ENCODE data around the gene TMF1.

The TMF1 gene

GRCh38 chr3:69014022-69014580 lies 38.0 kb downstream of the TMF1 start:
- DNase-seq (ENCODE audit: low read depth), result no peak

GRCh38 chr3:69013253-69014021 lies 38.7 kb downstream of the TMF1 start, which contains the start of gene EOGT:
Gene EOGT (minus strand): TSS chr3:69013684. CDS start chr3:69009846, 3,838 bp downstream.
- peak; percentile 12 for DNase-seq (ENCODE audit: low read depth)

- no peak for DNase-seq (ENCODE audit: low read depth)
These were observed 39.3 kb downstream of the TMF1 start for GRCh38 chr3:69012800-69013252.

GRCh38 chr3:69012100-69012799 lies 39.9 kb downstream of the TMF1 start:
- no peak for DNase-seq (ENCODE audit: low read depth)

- no peak for DNase-seq (ENCODE audit: low read depth)
These were observed 40.9 kb downstream of the TMF1 start for GRCh38 chr3:69011096-69011730.

- DNase-seq (ENCODE audit: low read depth), result no peak
These were observed 42.3 kb downstream of the TMF1 start for GRCh38 chr3:69009559-69010410.

- DNase-seq (ENCODE audit: low read depth), result no peak
These were observed 43.2 kb downstream of the TMF1 start for GRCh38 chr3:69008980-69009379.

GRCh38 chr3:69005791-69006482 lies 46.2 kb downstream of the TMF1 start:
- no peak for DNase-seq (ENCODE audit: low read depth)

GRCh38 chr3:69005071-69005790 lies 46.9 kb downstream of the TMF1 start:
- no peak for DNase-seq (ENCODE audit: low read depth)

- DNase-seq (ENCODE audit: low read depth), result no peak
These were observed 48.0 kb downstream of the TMF1 start for GRCh38 chr3:69004138-69004537.

- DNase-seq (ENCODE audit: low read depth), result no peak
These were observed 52.5 kb downstream of the TMF1 start for GRCh38 chr3:68999605-69000004.

- DNase-seq (ENCODE audit: low read depth), result no peak
These were observed 53.0 kb downstream of the TMF1 start for GRCh38 chr3:68999158-68999557.

GRCh38 chr3:68997887-68998286 lies 54.2 kb downstream of the TMF1 start:
- DNase-seq (ENCODE audit: low read depth), result no peak

- DNase-seq (ENCODE audit: low read depth), result no peak
These were observed 55.7 kb downstream of the TMF1 start for GRCh38 chr3:68996356-68996995.

GRCh38 chr3:68988740-68989139 lies 63.4 kb downstream of the TMF1 start:
- no peak for DNase-seq (ENCODE audit: low read depth)

GRCh38 chr3:68987322-68987721 lies 64.8 kb downstream of the TMF1 start:
- no peak for DNase-seq (ENCODE audit: low read depth)

GRCh38 chr3:68986496-68987208 lies 65.5 kb downstream of the TMF1 start:
- no peak for DNase-seq (ENCODE audit: low read depth)

- DNase-seq (ENCODE audit: low read depth), result no peak
These were observed 66.9 kb downstream of the TMF1 start for GRCh38 chr3:68985146-68985790.

Data from CMK (cell line).